ENCODE data around the gene DLL3.

DNA sequence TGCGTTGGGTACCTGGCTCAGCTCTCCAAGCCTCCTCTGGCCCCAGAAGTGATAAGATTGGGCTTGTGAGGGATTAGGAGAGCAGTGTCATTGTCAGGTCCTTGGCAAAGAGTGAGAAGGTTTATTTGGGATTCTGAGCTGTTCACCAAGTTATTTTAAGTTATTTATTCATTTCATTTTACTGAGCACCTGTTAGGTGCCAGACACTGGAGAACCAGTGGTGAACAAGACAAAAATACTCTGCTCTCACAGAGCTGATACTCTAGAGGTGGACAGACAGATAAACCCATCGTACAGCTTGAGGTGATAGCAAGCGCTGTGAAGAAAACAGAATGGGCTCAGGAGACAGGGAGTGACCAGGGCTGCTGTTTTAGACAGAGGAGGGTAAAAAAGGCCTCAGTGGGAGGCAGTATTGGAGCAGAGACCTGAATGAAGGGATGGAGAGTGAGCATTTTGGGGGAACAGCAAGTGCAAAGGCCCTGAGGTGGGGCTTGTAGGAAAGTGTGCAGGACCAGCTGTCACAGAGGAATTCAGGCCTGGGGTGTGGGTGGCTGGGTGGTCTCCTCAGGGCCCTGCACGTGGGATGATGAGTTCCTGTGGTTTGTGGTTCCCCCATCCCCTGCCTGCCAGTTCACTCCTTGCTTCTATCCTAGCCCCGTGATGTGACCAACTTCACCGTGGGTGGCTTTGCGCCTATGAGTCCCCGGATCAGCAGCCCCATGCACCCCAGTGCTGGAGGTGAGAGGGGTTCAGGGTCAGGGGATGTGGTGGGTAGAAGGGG, 26.8 kb upstream of the DLL3 start:
- TF ChIP-seq, protein P1, sequence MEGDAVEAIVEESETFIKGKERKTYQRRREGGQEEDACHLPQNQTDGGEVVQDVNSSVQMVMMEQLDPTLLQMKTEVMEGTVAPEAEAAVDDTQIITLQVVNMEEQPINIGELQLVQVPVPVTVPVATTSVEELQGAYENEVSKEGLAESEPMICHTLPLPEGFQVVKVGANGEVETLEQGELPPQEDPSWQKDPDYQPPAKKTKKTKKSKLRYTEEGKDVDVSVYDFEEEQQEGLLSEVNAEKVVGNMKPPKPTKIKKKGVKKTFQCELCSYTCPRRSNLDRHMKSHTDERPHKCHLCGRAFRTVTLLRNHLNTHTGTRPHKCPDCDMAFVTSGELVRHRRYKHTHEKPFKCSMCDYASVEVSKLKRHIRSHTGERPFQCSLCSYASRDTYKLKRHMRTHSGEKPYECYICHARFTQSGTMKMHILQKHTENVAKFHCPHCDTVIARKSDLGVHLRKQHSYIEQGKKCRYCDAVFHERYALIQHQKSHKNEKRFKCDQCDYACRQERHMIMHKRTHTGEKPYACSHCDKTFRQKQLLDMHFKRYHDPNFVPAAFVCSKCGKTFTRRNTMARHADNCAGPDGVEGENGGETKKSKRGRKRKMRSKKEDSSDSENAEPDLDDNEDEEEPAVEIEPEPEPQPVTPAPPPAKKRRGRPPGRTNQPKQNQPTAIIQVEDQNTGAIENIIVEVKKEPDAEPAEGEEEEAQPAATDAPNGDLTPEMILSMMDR (IDR thresholded peaks at IDR 0.05; ENCODE audit: poor library complexity) = no peak
- TF ChIP-seq EZH2phosphoT487 (IDR thresholded peaks at IDR 0.05; ENCODE audit: low read depth, severe bottlenecking, unreplicated experiment) = no peak
- TF ChIP-seq EZH2 (IDR thresholded peaks at IDR 0.05; ENCODE audit: borderline replicate concordance) = no peak

All from hepatocyte (in vitro differentiated cells).